GM21381 (cell line): Measurements from ENCODE around the gene ADK.
"Not testable (repeated sequence)": the region's sequence is repeated elsewhere in the genome, so short reads cannot be mapped to it uniquely, and the experiment has no call there.

ENCODE experiments used
- ATAC-seq: cut with Tn5 transposase; IDR thresholded peaks from one replicate; pipeline ENCODE4 v1.9.1; 2021; ENCODE audit warnings: mild to moderate bottlenecking, moderate library complexity; ENCODE audit not compliant: unreplicated experiment

Gene ADK

DNA sequence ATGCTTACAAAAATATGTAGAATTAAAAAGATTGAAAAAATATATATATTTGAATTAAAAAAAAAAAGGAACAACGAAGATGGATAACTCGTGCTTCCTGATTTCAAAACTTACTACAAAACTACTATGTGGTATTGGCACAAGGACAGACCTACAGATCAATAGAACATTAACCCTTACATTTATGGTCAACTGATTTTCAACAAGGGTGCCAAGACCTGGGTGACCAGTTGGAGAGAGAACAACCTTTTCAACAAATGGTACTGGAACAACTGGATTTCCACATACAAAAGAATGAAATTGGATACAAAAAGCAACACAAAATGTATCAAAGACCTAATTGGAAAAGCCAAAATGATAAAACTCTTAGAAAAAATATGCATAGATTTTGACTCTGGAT is 10.5 kb upstream of the ADK start:
- no peak for ATAC-seq

DNA sequence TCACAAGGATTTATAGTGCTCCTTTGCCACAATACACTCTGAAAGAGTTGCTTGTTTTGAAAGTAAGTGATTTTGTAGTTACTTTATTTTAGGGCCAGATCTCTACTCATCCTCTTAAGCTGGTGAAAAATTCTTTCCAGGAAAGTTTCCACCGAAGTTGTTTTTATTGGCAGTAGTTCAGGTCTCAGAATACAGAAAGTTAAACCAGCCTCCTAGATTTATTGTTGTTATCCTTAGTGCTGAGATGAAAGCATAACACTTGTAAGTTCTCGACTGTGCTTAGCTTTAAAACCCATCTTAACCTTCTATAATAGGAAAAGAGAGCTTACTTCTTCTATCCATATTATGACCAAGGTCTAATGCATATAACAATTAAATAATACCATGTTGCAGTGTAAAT is 5.9 kb upstream of the ADK start:
- no peak for ATAC-seq

DNA sequence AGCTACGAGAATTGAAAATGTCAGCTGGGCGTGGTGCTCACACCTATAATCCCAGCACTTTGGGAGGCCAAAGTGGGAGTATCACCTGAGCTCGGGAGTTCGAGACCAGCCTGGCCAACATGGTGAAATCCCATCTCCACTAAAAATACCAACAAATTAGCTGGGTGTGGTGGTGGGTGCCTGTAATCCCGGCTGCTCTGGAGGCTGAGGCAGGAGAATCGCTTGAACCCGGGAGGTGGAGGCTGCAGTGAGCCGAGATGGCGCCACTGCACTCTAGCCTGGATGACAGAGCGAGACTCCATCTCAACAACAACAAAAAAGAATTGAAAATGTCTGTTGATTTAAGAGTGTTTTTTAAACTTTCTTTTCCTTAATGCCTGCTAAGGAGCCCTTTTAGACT is 4.0 kb upstream of the ADK start:
- ATAC-seq: not testable (repeated sequence)

DNA sequence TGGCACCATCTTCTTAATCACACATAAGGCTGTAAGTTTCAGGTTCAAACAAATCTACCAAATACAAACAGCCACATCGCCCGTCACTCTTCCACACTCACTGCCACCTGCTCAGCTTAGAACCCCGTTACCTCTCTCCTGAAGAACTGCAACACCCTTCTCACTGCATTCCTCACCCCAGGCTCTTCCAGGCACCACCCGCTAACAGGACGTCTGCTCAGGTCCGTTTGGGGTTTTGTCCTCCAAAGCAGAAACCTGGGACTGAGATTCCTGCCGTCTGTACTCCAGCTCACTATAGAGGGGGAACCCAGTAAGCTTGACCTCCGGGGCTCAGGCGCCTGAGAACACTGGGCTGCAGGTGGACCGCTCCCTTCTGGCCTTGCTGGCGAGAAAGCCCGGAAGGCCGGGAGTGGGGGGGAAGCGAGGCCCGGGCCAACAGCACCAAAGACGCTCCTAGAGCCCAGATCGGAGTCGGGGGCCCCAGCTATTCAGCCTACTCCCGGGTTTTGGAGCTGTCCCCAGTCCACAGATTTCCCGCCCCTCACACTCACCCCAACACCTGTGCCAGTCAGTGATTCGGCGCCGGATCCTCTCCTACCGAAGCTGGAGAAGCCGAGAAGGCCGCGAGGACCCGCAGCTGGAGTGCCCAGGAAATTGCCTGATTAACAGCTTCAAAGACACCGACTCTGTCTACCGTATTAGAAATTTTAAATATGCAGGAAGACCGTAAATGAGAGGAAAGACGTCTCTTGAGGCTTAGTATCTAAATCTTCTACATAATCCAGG is 624 bp upstream of the ADK start, which contains the start of gene AP3M1:
AP3M1 (minus strand) TSS at position 625 of the 786 bp plus-strand sequence. CDS start 12,449 bp downstream, outside the sequence.
- ATAC-seq: peak; percentile 44

DNA sequence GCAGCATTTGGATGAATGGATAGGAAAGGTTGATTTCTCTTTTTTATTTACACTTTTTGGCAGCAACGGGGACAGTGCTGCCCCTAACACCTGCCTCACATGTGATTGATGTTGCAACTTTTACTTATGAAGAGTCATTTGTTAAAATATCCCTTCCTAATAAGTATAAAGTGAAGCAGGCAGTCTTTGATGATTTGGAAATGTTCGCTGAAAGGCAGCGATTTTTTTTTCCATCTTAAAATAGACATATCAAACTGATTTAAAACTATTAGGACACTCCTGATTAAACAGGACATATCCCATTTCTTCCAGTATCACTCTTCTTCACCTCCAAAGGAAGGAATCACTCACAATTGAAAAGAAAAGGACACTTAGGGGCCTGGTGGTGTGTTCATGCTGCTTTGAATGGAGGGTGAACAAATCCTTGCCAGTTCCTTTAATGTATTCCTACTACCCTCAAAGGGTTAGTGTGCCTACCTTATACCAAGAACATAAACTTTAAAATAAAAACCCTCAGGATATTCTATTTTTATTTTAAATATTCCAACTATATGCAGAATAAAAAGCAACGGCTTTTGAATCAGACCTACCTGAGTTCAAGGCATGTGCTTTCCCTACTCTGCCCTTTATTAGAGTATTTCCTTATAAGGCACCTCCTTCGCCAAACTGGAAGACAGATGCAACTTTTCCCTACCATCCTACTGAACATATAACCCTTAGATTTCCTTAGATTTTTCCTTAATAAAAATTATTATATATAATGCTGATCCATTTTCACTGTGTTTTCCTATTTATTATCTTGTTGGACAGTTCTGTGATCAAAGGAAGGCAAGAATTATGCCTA is 1.1 kb downstream of the ADK start:
- ATAC-seq: no peak

DNA sequence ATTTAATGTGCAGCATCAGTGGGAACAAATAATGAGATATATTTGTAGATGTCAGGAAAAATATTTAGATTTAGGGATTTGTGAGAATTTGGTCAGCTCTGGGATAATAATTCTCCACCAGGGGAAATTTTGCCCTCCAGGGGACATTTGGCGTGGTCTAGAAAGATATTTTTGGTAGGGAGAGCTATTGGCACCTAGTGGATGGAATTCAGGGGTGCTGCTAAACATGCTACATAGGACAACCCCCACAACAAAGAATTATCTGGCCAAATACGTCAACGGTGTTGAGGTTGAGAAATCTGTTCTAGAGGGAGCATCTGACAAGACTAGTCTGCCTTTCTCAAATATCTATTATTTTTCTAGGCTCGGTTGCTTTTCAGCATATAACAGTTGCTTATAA is 2.1 kb downstream of the ADK start:
- ATAC-seq: no peak

DNA sequence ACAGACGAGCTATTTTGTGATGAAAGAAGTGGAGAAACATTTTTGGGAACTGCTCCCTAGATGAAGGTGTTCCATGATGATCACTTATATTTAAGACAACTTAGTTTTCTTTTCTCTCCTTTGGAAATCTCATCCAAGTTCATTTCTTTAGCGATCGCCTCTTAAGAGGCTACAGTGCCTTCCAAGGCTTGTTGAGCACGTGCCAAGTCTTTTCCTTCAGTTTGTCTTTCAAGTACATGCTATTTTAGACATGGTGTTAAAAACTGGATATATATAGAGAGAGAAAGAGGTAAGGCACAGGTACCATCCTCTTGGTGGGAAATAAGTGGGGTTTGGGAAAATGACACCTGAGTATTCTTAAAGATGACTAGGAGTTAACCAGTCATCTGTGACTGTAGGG is 2.7 kb downstream of the ADK start:
- no peak for ATAC-seq

DNA sequence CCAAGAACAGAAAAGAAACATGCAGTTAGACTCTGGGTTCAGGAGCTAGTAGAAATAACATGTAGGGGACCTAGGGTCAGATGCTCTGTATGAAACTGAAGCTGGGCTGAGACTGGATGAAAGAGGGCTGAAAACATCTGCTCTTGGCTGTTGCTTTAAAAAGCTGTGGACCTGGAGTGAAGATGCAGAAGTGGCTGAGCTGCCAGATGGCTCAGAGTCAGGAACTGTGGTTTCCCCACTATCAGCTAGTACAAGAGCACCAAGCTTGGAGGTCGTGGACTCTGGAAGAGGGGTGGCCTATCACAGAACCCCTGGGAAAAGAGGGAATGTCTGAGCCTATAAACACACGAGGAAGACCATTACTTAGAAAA is 5.9 kb downstream of the ADK start:
- no peak for ATAC-seq

DNA sequence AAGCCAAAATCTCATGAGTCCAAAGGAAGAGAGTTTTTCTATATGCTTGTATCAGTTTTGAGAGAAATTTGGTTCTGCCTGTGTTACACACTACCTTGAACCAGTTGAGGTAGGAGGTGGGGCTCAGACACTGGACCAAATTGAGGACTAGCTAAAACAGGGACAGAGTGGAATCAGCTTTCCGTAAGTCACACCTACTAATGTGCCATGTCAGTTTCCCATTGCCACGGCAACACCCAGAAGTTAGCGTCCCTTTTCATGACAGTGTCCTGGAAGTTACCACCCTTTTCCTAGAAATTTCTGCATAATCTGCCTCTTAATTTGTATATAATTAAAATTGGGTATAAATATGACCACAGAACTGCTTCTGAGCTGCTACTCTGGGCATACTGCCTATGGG is 9.0 kb downstream of the ADK start:
- no peak for ATAC-seq

DNA sequence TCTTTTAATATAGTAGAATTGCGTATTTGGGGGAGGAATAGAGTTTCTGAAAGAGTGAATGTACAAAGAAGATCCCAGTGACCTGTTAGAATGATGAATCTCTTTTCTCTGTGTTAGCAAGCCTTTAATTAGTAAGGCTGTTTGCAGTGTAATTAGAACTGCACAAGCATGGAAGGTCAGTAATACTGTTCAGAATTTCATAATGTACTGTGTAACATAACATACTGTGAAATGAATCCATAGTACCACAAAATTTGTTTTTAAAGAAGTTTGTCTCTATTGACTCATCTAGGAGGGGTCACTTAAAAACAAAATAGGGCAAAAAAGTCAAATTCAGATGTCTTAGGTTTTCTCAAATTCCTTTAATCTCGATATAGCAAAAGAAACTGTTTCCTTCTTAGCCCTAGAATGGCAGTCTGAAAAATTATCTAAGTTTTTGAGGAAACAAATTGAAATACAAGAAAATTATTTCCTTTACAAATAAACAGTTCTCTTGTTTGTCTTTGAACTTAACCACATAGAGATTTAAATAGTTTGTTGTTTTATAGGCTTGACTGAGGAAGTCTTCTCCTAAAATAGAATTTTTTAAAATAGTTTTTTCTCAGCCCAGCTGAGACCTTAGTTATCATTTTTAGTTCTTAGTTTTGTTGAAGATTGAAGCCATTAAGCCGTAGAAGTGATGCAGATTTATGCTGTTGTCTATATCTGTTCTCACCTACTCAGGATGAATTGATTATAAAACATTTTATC is 12.5 kb downstream of the ADK start:
- ATAC-seq: no peak

DNA sequence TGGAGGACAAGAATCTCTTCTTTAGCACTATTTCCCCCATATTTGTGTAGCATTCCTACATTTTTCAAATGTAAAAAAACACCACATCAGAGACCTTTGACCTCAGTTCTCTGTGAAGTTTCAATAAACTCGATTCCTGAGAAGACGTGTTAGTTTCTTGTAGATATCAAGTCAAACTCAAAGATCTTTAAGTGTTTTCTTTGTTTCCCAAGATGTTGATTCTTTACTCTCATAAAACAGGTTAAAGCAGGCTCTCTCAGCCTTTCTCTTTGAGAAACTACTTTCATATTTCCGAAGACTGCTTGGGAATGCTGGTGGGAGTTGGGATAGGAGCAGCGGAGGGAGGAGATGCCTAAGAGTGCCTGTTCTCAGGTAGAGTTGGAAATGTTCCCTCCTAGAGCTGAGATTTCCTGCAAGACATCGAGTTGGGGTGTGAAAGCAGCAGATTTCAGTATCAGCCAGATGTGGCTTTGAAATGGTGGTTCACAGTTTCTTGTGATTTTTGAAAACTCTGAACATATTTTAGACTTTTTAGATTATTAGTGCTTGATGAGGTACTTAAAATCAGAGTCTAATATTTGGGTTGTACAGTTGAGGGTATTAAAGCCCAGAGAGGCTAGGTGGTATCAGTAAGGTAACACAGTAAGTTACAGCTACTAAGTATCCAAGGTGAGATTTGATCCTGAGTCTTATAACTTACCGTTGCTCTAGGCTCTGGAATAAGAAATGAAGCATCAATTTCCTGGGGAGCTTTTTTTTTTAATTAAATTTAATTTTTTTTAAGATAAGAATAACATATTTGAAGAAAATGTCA is 13.9 kb downstream of the ADK start:
- ATAC-seq: no peak

DNA sequence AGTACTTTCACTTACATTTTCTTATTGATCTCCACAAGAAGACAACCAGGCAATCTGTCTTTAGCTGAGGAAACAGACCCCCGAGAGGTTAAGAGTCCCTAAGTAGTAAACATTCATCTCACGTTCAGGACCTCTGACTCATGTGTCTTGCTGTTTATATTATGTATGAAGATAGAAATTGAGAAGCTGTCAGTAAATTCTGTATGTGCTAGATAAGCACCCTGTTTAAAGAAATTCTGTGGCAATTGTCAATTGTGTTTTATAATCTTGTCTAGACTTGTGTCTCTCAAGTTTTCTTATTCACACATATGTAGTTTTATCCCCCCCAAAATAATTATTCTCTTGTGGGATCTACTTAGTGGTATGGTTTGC is 14.5 kb downstream of the ADK start:
- ATAC-seq: no peak

DNA sequence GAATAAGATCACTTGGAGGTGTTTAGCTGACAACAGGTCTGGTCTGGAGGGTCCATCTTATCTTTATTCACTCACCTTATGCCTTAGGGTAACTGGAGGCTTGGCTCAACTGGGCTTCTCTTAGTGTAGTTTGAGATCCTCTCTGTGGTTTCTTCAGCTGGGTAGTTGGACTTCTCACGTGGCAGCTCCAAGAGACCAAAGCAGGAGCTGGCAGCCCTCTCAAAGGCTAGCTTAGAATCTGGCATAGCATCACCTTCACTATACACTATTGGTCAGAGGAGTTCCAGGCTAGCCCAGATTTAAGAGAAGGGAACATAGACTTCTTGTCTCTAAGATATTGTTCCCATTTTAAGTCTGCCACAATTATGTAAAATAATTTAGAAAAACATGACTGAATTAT is 16.4 kb downstream of the ADK start:
- no peak for ATAC-seq

DNA sequence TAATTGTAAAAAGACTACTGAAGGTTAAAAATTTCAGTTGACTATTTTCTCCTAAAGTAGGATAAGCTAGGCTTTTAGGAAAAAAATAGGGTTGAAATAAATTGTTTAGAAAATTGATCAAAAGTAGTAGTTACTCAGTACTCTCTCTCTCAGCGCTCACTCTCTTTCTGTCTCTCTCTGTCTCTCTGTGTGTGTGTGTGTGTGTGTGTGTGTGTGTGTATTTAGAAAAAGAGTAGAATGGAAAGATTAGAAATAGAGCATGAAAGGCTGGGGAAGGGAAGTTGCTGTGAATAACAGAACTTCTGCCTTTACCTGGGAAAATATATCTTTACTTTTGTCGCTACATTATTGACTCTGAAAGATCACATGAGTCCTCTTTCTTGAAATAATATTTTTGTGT is 20.6 kb downstream of the ADK start:
- ATAC-seq: no peak

DNA sequence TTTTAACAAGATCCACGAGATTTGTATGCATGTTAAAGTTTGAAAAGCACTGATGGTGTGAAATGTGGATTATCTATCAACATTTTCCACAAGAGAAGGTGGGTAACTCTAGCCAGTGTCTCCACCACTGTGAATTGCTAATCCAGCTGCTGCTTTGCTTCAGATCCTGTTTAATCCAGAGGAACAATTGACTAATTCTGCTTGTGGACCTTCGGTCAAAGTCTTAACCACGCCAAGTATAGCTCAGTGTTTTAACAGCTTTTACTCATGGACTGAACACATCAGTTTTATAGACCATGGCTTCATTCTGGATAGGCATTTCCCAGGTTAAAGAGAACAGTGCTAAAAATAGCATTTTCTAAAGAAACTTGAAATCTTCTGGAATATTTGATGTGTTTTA is 23.5 kb downstream of the ADK start:
- no peak for ATAC-seq

DNA sequence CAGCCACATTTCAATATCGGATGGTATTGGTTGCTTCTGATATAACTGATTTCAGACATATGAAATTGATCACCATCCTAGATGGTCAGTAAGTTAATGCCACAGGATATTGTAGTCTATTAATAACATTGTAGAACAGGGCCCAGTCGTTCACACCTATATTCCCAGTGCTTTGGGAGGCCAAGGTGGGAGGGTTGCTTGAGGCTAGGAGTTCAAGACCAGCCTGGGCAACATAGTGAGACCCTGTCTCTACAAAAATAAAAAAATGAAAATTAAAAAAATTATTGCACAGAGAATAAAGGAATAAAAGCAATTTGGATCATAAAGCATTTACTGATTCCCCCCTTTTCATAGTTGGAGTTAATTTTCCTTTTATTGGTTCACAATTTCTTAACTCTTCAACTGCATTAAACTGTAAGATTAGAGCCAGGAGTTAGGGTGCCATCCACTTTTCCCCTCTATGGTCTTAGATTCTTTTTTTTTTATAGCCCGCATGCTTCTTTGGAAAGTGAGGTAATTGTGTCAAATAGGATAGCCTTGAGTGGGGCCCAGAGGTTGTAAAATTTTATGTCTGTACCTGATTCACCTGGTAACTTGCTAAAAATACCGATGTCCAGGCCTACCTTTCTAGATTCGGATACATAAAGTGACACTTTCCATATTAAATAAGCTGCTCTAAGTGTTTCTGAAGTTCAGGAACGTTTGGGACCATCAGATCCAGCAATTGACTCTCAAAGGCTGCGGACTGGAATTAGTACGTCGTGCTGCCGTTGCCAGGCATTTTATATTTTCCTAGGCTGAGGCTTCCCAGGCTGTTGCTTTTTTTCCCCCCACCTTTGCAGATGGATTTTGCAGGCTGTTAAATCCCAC is 24.7 kb downstream of the ADK start:
- no peak for ATAC-seq

DNA sequence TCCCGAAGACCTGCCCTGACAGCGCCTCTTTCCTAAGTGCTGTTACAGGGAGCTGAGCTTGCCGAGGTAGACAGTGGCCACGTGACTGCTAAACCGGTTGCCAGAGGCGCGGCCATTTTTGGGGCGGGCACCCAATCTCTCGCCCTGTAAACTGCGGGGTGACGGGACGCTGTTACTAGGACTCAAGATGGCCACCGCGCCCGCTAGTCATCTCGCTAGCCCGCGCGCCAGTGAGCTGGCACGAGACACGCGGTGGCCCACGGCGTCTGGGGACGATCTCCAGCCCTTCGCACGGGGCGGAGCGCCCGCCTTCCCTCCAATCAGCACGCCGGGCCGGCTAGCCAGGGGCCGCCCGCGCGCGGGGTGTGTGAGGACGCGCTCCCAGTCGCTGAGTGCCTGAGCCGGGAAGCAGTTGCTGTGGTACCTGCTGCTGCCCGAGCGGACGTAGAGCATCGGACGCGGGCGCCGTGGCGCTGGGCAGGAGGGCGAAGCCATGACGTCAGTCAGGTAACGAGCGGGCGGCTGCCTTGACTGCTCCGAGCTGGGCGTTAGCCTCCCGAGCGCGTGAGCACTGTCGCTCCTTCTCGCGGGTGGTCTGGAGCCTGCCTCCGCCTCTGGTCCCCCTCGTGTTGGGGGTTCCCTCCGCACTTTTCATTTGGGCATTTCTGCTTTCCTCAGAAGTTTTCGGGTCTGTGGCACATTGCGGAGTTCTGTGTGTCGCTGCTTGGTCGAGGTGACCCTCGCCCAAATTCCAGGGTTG is 25.5 kb downstream of the ADK start:
- ATAC-seq: peak; percentile 93

DNA sequence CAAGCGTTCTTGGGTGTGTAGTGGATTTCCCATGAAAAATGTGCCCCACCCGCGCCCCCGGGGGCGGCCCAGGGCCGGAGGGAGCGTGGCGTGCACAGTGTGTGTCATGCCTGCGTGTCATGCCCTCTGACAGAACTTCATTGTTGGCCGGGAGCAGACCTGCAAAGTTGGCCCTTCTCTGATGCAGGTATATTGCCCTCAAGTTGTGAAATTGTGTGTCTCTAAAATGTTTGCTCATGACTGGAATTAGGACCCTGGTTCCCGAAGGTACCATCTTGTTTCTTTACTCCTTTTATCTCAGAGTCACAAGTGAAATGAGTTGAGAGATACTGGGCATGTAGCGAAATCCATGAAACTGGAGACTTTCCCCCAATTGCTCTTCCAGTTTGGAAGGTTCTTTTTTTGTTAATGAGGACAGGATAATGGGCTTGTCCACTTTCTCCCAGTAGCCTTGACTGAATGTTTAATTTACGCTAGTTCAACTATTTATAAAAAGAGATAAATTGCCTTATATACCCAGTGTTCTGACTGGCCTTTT is 26.2 kb downstream of the ADK start:
- ATAC-seq: peak; percentile 18
